C4-2B (cell line): ENCODE measurements around the gene CYFIP1.

Experiments used
- ZFX ChIP-seq: fragments of 450-650 bp; IDR thresholded peaks from 2 replicates; pipeline ENCODE4 v1.6.1; 2017
- TF ChIP-seq, protein P1 (sequence below): fragments of 450-650 bp; conservative IDR thresholded peaks from 2 replicates; pipeline ENCODE4 v1.5.1; 2017; ENCODE audit warnings: mild to moderate bottlenecking

DNA sequence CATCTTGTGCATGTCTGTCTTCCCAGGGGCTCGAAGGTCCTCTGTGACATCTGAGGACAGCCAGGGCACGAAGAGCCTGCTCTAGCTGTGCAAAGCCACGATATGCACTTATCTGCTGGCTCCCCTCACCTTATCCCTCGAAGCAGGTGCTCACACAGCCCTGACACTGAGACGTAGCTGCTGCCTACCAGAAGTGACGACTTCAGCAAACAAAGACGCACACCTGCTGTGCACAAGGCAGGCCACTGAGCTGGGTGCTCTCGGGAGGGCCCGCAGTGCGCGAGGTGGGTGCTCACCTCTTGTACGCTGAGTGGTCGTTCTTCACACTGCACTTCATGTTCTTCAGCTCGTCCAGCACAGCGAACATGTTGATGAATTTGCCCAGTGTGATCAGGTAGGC is 37.3 kb downstream of the CYFIP1 start:
- TF ChIP-seq, protein P1, sequence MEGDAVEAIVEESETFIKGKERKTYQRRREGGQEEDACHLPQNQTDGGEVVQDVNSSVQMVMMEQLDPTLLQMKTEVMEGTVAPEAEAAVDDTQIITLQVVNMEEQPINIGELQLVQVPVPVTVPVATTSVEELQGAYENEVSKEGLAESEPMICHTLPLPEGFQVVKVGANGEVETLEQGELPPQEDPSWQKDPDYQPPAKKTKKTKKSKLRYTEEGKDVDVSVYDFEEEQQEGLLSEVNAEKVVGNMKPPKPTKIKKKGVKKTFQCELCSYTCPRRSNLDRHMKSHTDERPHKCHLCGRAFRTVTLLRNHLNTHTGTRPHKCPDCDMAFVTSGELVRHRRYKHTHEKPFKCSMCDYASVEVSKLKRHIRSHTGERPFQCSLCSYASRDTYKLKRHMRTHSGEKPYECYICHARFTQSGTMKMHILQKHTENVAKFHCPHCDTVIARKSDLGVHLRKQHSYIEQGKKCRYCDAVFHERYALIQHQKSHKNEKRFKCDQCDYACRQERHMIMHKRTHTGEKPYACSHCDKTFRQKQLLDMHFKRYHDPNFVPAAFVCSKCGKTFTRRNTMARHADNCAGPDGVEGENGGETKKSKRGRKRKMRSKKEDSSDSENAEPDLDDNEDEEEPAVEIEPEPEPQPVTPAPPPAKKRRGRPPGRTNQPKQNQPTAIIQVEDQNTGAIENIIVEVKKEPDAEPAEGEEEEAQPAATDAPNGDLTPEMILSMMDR: no peak
- no peak for TF ChIP-seq ZFX
